HepG2 (cell line): ENCODE measurements around the gene TUBA4A. TPM values are rescaled to one million over a fixed set of nuclear protein-coding genes. Genes with fewer than 3 reads are reported as not detected.

Experiments used
- ARHGAP35 ChIP-seq: sonication (generic); formaldehyde crosslinking; IDR thresholded peaks from 2 replicates; pipeline ENCODE4 v1.9.0; 2022; ENCODE audit warnings: mild to moderate bottlenecking, inconsistent platforms, moderate library complexity, missing genetic modification reagents, borderline replicate concordance
- KAT8 ChIP-seq: IDR thresholded peaks from 2 replicates; pipeline ENCODE4 v1.6.1; 2016; ENCODE audit warnings: missing genetic modification reagents, missing compliant biosample characterization
- KDM6A ChIP-seq: IDR thresholded peaks from 2 replicates; pipeline ENCODE4 v1.6.1; 2016; ENCODE audit warnings: low read depth
- LCORL ChIP-seq, 2 experiments: fragments of 450-650 bp in 1 of 2; sonication (generic) in 1 of 2; formaldehyde crosslinking in 1 of 2; IDR thresholded peaks; 2 replicates each; pipeline versions ENCODE4 v1.5.0 to v1.6.1; 2017 to 2020; ENCODE audit warnings: antibody characterized with exemption in 1 of 2, missing genetic modification reagents in 1 of 2
- MXD4 ChIP-seq: IDR thresholded peaks from 2 replicates; pipeline ENCODE4 v1.6.1; 2016; ENCODE audit warnings: mild to moderate bottlenecking, missing biosample characterization, missing genetic modification reagents
- RFX5 ChIP-seq: IDR thresholded peaks from 2 replicates; pipeline ENCODE4 v1.6.1; 2011; ENCODE audit warnings: low read depth, low read length, improper control_type of control experiment
- ZNF263 ChIP-seq: sonication (generic); formaldehyde crosslinking; IDR thresholded peaks from 2 replicates; pipeline ENCODE4 v1.4.0; 2020; ENCODE audit warnings: missing genetic modification reagents
- ZNF556 ChIP-seq: sonication (generic); formaldehyde crosslinking; IDR thresholded peaks from 2 replicates; pipeline ENCODE4 v1.4.0; 2020; ENCODE audit warnings: mild to moderate bottlenecking, missing genetic modification reagents, borderline replicate concordance
- ZNF713 ChIP-seq: sonication (generic); formaldehyde crosslinking; IDR thresholded peaks from 2 replicates; pipeline ENCODE4 v1.4.0; 2020; ENCODE audit warnings: mild to moderate bottlenecking, missing genetic modification reagents
- ZNF768 ChIP-seq: sonication (generic); formaldehyde crosslinking; IDR thresholded peaks from 2 replicates; pipeline ENCODE4 v1.4.0; 2020; ENCODE audit warnings: missing genetic modification reagents
- ZNF780A ChIP-seq: sonication (generic); formaldehyde crosslinking; IDR thresholded peaks from 2 replicates; pipeline ENCODE4 v1.8.0; 2022; ENCODE audit warnings: mild to moderate bottlenecking, missing genetic modification reagents, moderate library complexity
- ZNF788 ChIP-seq: sonication (generic); formaldehyde crosslinking; IDR thresholded peaks from 2 replicates; pipeline ENCODE4 v1.5.0; 2020; ENCODE audit warnings: mild to moderate bottlenecking, missing genetic modification reagents, borderline replicate concordance
- ZNF790 ChIP-seq: sonication (generic); formaldehyde crosslinking; IDR thresholded peaks from 2 replicates; pipeline ENCODE4 v1.8.0; 2022; ENCODE audit warnings: missing genetic modification reagents, mild to moderate bottlenecking, borderline replicate concordance
- polyA plus RNA-seq, 8 experiments: library from polyadenylated mRNA; depleted of rRNA in 3 of 8; stranded (reverse) in 7 of 8; unstranded in 1 of 8; fragments of >200 nt; fragmentation: Illumina TruSeq in 4 of 8; extraction: Trizol in 4 of 8; gene quantifications; 2 replicates each; pipeline versions ENCODE4 v1.2.1 to v1.2.3, GENCODE V29; 2011 to 2016; ENCODE audit warnings: low read depth in 4 of 8, missing spikeins in 1 of 8, mixed read lengths in 1 of 8; ENCODE audit not compliant: insufficient read depth in 1 of 8
- total RNA-seq, 5 experiments: library from RNA; depleted of rRNA; stranded (reverse); fragments of >200 nt; fragmentation: Illumina TruSeq; extraction: Trizol; gene quantifications; 2 replicates each; pipeline ENCODE4 v1.2.3, GENCODE V29; 2016; ENCODE audit warnings: low read depth in 1 of 5
- TF ChIP-seq, protein P1 (sequence below): sonication (generic); formaldehyde crosslinking; conservative IDR thresholded peaks from 2 replicates; pipeline ENCODE4 v1.4.0; 2020; ENCODE audit warnings: mild to moderate bottlenecking, missing genetic modification reagents, moderate library complexity
- TF ChIP-seq, protein P2 (sequence below): IDR thresholded peaks from 2 replicates; pipeline ENCODE4 v1.6.1; 2016; ENCODE audit warnings: low read depth
- TF ChIP-seq, protein P3 (sequence below): sonication (generic); formaldehyde crosslinking; IDR thresholded peaks from 2 replicates; pipeline ENCODE4 v1.8.1; 2023; ENCODE audit warnings: missing genetic modification reagents, inconsistent platforms, borderline replicate concordance
- TF ChIP-seq, protein P4 (sequence below): sonication (generic); formaldehyde crosslinking; IDR thresholded peaks from 2 replicates; pipeline ENCODE4 v1.8.1; 2023; ENCODE audit warnings: missing genetic modification reagents, mild to moderate bottlenecking, borderline replicate concordance
- TF ChIP-seq, protein P5 (sequence below): sonication (generic); formaldehyde crosslinking; IDR thresholded peaks from 2 replicates; pipeline ENCODE4 v1.5.0; 2020; ENCODE audit warnings: mild to moderate bottlenecking, missing genetic modification reagents, moderate library complexity
- TF ChIP-seq, protein P6 (sequence below): sonication (generic); formaldehyde crosslinking; IDR thresholded peaks from 2 replicates; pipeline ENCODE4 v1.4.0; 2020; ENCODE audit warnings: missing genetic modification reagents

TUBA4A gene
- total and polyA plus RNA-seq, 2 of the 13 experiments (the other 11 are each of a cell fraction or from before 2014, with no cell fraction given): 1.3 to 12.7 TPM

DNA sequence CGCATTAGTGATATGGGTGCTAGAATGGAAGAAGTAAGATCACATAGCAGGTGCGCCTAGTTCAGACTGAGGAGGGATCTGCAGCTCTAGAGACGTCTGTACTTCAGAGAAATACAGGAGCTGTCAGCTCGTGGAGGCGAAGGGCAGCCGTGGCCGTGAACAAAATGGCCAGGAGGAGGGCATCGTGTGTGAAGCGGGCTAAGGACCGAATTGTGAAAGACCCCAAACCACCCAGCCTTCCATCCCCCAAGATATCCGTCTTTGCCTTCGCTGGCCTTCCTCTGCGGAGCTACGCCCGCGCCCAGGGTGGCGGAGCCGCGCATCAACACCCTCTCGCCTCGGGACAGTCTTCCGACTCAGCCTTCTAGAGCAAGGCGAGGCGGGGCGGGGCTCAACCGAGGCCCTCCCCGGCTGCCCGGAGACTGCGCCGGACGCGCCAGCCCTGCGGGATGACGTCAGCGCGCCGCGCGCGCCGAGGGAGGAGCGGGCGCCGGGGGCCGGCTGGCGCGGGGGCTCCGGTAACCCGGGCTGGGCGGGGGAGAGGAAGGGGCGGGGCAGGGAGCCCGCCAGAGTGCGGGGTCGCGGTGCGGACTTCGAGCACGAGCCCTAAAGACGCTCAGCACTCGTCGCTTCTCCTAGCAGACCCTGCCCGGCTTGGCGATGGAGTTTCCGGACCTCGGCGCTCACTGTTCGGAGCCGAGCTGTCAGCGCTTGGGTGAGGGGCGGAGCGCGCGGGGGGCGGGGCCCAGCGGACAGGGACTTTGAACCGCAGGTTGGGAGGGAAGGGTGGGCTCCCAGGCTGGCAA is 47.2 kb downstream of the TUBA4A start, which contains the start of gene ZFAND2B (continued):
- TF ChIP-seq, protein P1, sequence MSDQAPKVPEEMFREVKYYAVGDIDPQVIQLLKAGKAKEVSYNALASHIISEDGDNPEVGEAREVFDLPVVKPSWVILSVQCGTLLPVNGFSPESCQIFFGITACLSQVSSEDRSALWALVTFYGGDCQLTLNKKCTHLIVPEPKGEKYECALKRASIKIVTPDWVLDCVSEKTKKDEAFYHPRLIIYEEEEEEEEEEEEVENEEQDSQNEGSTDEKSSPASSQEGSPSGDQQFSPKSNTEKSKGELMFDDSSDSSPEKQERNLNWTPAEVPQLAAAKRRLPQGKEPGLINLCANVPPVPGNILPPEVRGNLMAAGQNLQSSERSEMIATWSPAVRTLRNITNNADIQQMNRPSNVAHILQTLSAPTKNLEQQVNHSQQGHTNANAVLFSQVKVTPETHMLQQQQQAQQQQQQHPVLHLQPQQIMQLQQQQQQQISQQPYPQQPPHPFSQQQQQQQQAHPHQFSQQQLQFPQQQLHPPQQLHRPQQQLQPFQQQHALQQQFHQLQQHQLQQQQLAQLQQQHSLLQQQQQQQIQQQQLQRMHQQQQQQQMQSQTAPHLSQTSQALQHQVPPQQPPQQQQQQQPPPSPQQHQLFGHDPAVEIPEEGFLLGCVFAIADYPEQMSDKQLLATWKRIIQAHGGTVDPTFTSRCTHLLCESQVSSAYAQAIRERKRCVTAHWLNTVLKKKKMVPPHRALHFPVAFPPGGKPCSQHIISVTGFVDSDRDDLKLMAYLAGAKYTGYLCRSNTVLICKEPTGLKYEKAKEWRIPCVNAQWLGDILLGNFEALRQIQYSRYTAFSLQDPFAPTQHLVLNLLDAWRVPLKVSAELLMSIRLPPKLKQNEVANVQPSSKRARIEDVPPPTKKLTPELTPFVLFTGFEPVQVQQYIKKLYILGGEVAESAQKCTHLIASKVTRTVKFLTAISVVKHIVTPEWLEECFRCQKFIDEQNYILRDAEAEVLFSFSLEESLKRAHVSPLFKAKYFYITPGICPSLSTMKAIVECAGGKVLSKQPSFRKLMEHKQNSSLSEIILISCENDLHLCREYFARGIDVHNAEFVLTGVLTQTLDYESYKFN: peak; percentile 73
- TF ChIP-seq RFX5 (peak; percentile 70), KDM6A (CRISPR knock-in tag) (no peak), LCORL (IDR thresholded peaks at IDR 0.05) (no peak), LCORL (CRISPR knock-in tag; IDR thresholded peaks at IDR 0.05) (peak; percentile 91), ZNF263 (CRISPR knock-in tag) (peak; percentile 57), ZNF790 (CRISPR knock-in tag) (no peak), ZNF713 (peak; percentile 64; the same call in 1 of the 2 replicates), ZNF780A (CRISPR knock-in tag) (0 out of 2 replicates have a peak, but pooled peaks have one; percentile 31), ZNF768 (CRISPR knock-in tag) (peak; percentile 72), ZNF556 (peak; percentile 85; the same call in 1 of the 2 replicates), ZNF788 (peak; percentile 67), MXD4 (CRISPR knock-in tag) (peak; percentile 62; the same call in 1 of the 2 replicates), ARHGAP35 (CRISPR knock-in tag) (peak; percentile 85; the same call in 1 of the 2 replicates), KAT8 (CRISPR knock-in tag) (peak; percentile 87)
- TF ChIP-seq, protein P2, sequence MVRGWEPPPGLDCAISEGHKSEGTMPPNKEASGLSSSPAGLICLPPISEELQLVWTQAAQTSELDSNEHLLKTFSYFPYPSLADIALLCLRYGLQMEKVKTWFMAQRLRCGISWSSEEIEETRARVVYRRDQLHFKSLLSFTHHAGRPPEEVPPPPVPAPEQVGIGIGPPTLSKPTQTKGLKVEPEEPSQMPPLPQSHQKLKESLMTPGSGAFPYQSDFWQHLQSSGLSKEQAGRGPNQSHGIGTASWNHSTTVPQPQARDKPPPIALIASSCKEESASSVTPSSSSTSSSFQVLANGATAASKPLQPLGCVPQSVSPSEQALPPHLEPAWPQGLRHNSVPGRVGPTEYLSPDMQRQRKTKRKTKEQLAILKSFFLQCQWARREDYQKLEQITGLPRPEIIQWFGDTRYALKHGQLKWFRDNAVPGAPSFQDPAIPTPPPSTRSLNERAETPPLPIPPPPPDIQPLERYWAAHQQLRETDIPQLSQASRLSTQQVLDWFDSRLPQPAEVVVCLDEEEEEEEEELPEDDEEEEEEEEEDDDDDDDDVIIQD (CRISPR knock-in tag): peak; percentile 11; the same call in 1 of the 2 replicates
- TF ChIP-seq, protein P3, sequence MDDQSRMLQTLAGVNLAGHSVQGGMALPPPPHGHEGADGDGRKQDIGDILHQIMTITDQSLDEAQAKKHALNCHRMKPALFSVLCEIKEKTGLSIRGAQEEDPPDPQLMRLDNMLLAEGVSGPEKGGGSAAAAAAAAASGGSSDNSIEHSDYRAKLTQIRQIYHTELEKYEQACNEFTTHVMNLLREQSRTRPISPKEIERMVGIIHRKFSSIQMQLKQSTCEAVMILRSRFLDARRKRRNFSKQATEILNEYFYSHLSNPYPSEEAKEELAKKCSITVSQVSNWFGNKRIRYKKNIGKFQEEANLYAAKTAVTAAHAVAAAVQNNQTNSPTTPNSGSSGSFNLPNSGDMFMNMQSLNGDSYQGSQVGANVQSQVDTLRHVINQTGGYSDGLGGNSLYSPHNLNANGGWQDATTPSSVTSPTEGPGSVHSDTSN: no peak
- TF ChIP-seq, protein P4, sequence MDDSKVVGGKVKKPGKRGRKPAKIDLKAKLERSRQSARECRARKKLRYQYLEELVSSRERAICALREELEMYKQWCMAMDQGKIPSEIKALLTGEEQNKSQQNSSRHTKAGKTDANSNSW (CRISPR knock-in tag): no peak
- TF ChIP-seq, protein P5, sequence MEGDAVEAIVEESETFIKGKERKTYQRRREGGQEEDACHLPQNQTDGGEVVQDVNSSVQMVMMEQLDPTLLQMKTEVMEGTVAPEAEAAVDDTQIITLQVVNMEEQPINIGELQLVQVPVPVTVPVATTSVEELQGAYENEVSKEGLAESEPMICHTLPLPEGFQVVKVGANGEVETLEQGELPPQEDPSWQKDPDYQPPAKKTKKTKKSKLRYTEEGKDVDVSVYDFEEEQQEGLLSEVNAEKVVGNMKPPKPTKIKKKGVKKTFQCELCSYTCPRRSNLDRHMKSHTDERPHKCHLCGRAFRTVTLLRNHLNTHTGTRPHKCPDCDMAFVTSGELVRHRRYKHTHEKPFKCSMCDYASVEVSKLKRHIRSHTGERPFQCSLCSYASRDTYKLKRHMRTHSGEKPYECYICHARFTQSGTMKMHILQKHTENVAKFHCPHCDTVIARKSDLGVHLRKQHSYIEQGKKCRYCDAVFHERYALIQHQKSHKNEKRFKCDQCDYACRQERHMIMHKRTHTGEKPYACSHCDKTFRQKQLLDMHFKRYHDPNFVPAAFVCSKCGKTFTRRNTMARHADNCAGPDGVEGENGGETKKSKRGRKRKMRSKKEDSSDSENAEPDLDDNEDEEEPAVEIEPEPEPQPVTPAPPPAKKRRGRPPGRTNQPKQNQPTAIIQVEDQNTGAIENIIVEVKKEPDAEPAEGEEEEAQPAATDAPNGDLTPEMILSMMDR (CRISPR knock-in tag): no peak; the same call in 1 of the 2 replicates
- TF ChIP-seq, protein P6, sequence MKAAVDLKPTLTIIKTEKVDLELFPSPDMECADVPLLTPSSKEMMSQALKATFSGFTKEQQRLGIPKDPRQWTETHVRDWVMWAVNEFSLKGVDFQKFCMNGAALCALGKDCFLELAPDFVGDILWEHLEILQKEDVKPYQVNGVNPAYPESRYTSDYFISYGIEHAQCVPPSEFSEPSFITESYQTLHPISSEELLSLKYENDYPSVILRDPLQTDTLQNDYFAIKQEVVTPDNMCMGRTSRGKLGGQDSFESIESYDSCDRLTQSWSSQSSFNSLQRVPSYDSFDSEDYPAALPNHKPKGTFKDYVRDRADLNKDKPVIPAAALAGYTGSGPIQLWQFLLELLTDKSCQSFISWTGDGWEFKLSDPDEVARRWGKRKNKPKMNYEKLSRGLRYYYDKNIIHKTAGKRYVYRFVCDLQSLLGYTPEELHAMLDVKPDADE (CRISPR knock-in tag): peak; percentile 72; the same call in 1 of the 2 replicates
